Parathyroid adenoma (tissue), 2 donors: ENCODE data around the gene RMC1.

Source experiments
- H2AFZ ChIP-seq: fragments of 300-600 bp; sonication (generic); one replicate; pipeline ENCODE4 v1.7.0; 2017; ENCODE audit warnings: antibody characterized with exemption, mild to moderate bottlenecking
- H3K27ac ChIP-seq: fragments of 300-600 bp; sonication (generic); one replicate; pipeline ENCODE4 v1.7.0; 2017
- H3K27me3 ChIP-seq: fragments of 300-600 bp; sonication (generic); one replicate; pipeline ENCODE4 v1.7.0; 2017; ENCODE audit warnings: low read length; ENCODE audit not compliant: control insufficient read depth, insufficient read depth
- H3K36me3 ChIP-seq: fragments of 300-600 bp; sonication (generic); one replicate; pipeline ENCODE4 v1.7.0; 2017; ENCODE audit warnings: low read length; ENCODE audit not compliant: control insufficient read depth, insufficient read depth
- H3K4me1 ChIP-seq: fragments of 300-600 bp; sonication (generic); one replicate; pipeline ENCODE4 v1.7.0; 2017; ENCODE audit warnings: control low read depth
- H3K4me2 ChIP-seq: fragments of 300-600 bp; sonication (generic); one replicate; pipeline ENCODE4 v1.7.0; 2017; ENCODE audit warnings: low read length
- H3K4me3 ChIP-seq: fragments of 300-600 bp; sonication (generic); one replicate; pipeline ENCODE4 v1.7.0; 2017; ENCODE audit warnings: low read depth, low read length
- H3K79me2 ChIP-seq: fragments of 300-600 bp; sonication (generic); one replicate; pipeline ENCODE4 v1.7.0; 2017; ENCODE audit warnings: control low read depth
- H3K9ac ChIP-seq: fragments of 300-600 bp; sonication (generic); one replicate; pipeline ENCODE4 v1.7.0; 2017; ENCODE audit warnings: mild to moderate bottlenecking
- H3K9me3 ChIP-seq: fragments of 300-600 bp; sonication (generic); one replicate; pipeline ENCODE4 v1.7.0; 2017; ENCODE audit warnings: low read length; ENCODE audit not compliant: control insufficient read depth
- CTCF ChIP-seq: fragments of 300-600 bp; sonication (generic); IDR thresholded peaks from one replicate; pipeline ENCODE4 v1.7.0; 2017; ENCODE audit warnings: antibody characterized with exemption, mild to moderate bottlenecking
- donor health status: primary hyperparathyroidism.

RMC1 gene

DNA sequence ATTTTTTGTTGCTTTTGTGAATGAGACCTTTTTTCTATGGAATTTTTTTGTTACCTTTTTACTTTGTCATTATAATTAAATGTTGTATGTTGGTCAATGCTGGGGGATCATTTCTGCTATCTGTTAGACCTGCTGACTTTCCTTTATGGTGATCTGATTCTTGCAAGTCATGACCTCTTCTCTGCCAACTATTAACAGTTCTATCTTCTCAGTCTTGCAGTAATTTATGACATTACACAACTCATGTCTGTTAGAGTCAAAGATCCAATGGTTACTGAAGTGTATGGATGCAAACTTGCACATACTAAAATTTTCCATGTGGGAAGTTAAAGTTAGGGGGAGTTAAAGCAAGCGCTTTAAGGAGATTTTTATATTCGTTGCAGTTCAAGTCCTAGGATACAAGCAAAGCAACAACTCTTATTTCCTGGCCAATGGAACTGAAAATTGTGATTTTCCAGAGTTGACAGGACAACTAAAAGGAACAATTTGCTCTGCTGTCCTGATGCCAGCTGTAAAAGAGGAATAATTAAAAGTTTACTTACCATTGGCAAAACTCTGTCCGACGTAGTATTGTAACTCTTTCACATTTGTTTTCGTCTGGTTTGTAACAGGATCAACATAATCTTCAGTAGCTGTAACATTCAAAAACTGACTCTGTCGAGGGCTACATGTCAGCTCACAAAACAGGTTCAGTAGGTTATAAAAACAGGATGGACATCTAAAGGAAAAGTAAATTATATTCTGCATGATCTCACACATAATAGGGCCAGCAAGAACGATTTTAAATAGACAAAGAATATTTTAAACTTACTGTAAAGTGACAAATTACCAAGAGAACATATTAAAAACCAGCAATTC lies 65.2 kb downstream of the RMC1 start:
- no peak for TF ChIP-seq CTCF
- Histone ChIP-seq H3K9me3 (no peaks in the 10 kb centered on the region), H3K4me1 (peaks cover 10% of the 10 kb centered on the region), H3K4me3 (peak overlapping the region; percentile 6), H3K79me2 (peaks cover 16% of the 10 kb centered on the region), H3K27me3 (no peaks in the 10 kb centered on the region), H2AFZ (no peak overlapping the region), H3K9ac (no peak overlapping the region), H3K27ac (peak overlapping the region; percentile 13), H3K4me2 (no peak overlapping the region), H3K36me3 (no peaks in the 10 kb centered on the region)

- Histone ChIP-seq H3K4me1 (peaks cover 17% of the 10 kb centered on the region), H3K36me3 (no peaks in the 10 kb centered on the region), H3K9me3 (no peaks in the 10 kb centered on the region), H2AFZ (no peak overlapping the region), H3K9ac (no peak overlapping the region), H3K4me2 (no peak overlapping the region), H3K27ac (no peak overlapping the region), H3K4me3 (no peak overlapping the region), H3K79me2 (peaks cover 14% of the 10 kb centered on the region), H3K27me3 (no peaks in the 10 kb centered on the region)
- no peak for TF ChIP-seq CTCF
Measured at GRCh38 chr18:23569299-23570063, 66.2 kb downstream of the RMC1 start.

GRCh38 chr18:23570912-23571504 lies 67.7 kb downstream of the RMC1 start:
- Histone ChIP-seq H3K27me3 (no peaks in the 10 kb centered on the region), H3K36me3 (no peaks in the 10 kb centered on the region), H2AFZ (no peak overlapping the region), H3K27ac (no peak overlapping the region), H3K79me2 (peaks cover 21% of the 10 kb centered on the region), H3K4me2 (no peak overlapping the region), H3K4me1 (peaks cover 25% of the 10 kb centered on the region), H3K9ac (no peak overlapping the region), H3K9me3 (no peaks in the 10 kb centered on the region), H3K4me3 (no peak overlapping the region)
- TF ChIP-seq CTCF: no peak

- Histone ChIP-seq H3K4me1 (peaks cover 25% of the 10 kb centered on the region), H3K4me2 (no peak overlapping the region), H3K36me3 (no peaks in the 10 kb centered on the region), H3K9me3 (no peaks in the 10 kb centered on the region), H3K27me3 (no peaks in the 10 kb centered on the region), H3K4me3 (no peak overlapping the region), H2AFZ (no peak overlapping the region), H3K79me2 (peaks cover 21% of the 10 kb centered on the region), H3K9ac (no peak overlapping the region), H3K27ac (no peak overlapping the region)
- TF ChIP-seq CTCF: no peak
Measured at GRCh38 chr18:23572012-23572411, 68.7 kb downstream of the RMC1 start.
